Stomach smooth muscle (tissue), 2 donors: ENCODE data around the gene RCOR1.

Experiments
- H3K27ac ChIP-seq: one replicate; pipeline ENCODE4 v1.7.0; 2013; ENCODE audit warnings: mild to moderate bottlenecking, low read length, inconsistent platforms
- H3K27me3 ChIP-seq, 2 donors: one replicate each; pipeline ENCODE4 v1.7.0; 2013; ENCODE audit warnings: low read length in 2 of 2; ENCODE audit not compliant: insufficient read depth in 2 of 2, control insufficient read depth in 1 of 2
- H3K36me3 ChIP-seq, 2 donors: one replicate each; pipeline ENCODE4 v1.7.0; 2013; ENCODE audit warnings: low read length in 2 of 2; ENCODE audit not compliant: control insufficient read depth in 2 of 2, insufficient read depth in 2 of 2
- H3K4me1 ChIP-seq: one replicate; pipeline ENCODE4 v1.7.0; 2013; ENCODE audit warnings: low read length; ENCODE audit not compliant: control insufficient read depth, insufficient read depth
- H3K4me3 ChIP-seq, 2 donors: one replicate each; pipeline ENCODE4 v1.7.0; 2013; ENCODE audit warnings: low read length in 2 of 2
- H3K9ac ChIP-seq, 2 donors: one replicate each; pipeline ENCODE4 v1.7.0; 2013; ENCODE audit warnings: low read length in 2 of 2, mild to moderate bottlenecking in 1 of 2
- H3K9me3 ChIP-seq, 2 donors: one replicate each; pipeline ENCODE4 v1.7.0; 2013; ENCODE audit warnings: low read length in 2 of 2; ENCODE audit not compliant: control insufficient read depth in 2 of 2
- donor health status: healthy.
- donor health status: Pancreatic carcinoma.

Gene RCOR1

DNA sequence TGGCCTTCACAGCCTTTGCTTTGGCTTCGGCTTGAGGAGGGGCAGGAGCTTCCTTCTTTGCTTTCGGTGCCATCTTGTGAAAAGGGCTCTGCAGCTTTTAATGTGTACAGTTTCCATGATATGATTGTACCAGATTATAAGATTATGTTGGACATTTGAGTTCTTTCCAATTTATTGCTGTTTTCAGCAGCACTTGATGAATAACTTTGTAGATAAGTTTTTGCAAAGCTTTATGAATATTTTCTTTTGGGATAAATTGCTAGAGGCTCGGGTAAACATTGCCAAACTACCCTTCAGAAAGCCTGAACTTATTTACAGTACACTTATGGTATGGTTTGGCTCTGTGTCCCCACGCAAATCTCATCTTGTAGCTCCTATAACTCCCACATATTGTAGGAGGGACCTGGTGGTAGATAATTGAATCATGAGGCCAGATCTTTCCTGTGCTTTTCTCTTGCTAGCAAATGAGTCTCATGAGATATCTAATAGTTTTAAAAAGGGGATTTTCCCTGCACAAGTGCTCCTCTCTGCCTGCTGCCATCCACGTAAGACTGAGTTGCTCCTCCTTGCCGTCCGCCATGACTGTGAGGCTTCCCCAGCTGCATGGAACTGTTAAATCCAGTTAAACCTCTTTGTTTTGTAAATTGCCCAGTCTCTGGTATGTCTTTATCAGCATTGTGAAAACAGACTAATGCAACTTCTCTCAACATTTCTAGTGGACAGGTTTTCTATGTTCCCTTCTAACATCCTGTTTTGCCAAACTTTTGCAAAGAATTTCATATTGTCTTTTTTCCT lies 70.4 kb downstream of the RCOR1 start:
- no peaks in the 10 kb centered on the region for H3K4me1 ChIP-seq
- no peaks in the 10 kb centered on the region for H3K36me3 ChIP-seq
- no peaks in the 10 kb centered on the region for H3K27me3 ChIP-seq
- H3K4me3 ChIP-seq, result no peak overlapping the region
- no peak overlapping the region for H3K9ac ChIP-seq
- no peaks in the 10 kb centered on the region for H3K9me3 ChIP-seq
- no peak overlapping the region for H3K27ac ChIP-seq

DNA sequence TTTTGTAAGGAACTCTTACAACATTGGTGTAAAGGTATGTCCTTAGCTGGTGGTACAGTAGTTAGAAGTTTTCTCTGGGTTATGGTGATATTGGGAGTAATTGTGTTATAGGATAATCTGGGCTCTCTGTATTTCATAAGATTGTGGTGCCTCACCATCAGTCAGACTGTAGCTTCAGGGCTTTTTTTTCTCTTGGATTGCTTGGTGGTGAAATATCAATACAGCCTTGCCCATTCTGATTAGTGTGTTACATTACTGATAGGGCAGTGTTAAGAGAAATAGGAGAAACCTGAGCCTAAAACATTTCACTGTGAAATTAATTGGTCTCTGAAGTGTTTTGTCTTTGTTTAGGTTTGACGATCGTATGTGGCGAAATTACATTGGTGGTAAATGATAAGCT lies 71.0 kb downstream of the RCOR1 start:
- Histone ChIP-seq H3K9me3 (no peaks in the 10 kb centered on the region), H3K27me3 (no peaks in the 10 kb centered on the region), H3K4me3 (no peak overlapping the region), H3K4me1 (no peaks in the 10 kb centered on the region), H3K36me3 (no peaks in the 10 kb centered on the region), H3K9ac (no peak overlapping the region), H3K27ac (no peak overlapping the region)

DNA sequence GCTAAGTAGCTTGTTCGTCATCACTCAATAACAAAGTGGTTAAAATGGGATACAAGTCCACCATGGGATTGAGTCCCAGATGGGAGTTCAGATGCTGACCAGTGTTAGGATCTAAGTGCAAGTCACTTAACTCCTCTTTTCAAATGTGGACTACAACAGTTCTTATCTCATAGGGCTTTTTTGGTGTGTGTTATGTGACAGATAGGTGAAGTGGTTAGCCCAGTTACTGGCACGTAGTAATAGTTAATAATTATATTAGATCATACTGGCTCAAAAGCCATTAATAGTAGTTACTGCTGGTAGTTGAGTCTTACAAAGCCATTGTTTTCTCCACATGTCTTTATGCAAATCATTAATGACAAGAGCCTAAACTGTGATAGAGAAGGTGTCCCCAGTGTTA lies 73.2 kb downstream of the RCOR1 start:
- Histone ChIP-seq H3K27me3 (no peaks in the 10 kb centered on the region), H3K9me3 (no peaks in the 10 kb centered on the region), H3K27ac (no peak overlapping the region), H3K36me3 (no peaks in the 10 kb centered on the region), H3K4me1 (no peaks in the 10 kb centered on the region), H3K9ac (no peak overlapping the region), H3K4me3 (no peak overlapping the region)

DNA sequence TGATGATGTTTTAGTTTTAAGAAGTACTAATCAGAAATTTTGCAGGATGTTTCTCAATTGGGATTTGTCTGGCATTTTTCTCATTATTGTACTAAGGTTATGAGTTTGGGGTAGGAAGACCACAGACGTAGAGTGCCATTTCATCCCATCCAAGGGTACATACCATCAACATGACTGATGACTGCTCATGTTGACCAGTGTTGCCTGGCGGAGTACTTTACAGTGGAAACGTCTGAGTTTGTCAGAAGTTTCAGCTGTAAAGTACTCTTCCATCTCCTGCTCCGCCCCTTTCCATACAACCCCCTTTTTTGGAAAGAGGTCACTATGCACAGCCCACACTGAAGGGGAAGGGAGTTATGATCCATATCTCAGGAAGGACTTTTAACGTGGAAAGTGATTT lies 74.2 kb downstream of the RCOR1 start:
- Histone ChIP-seq H3K36me3 (no peaks in the 10 kb centered on the region), H3K4me1 (no peaks in the 10 kb centered on the region), H3K9me3 (no peaks in the 10 kb centered on the region), H3K27me3 (no peaks in the 10 kb centered on the region), H3K9ac (no peak overlapping the region), H3K27ac (no peak overlapping the region), H3K4me3 (no peak overlapping the region)

DNA sequence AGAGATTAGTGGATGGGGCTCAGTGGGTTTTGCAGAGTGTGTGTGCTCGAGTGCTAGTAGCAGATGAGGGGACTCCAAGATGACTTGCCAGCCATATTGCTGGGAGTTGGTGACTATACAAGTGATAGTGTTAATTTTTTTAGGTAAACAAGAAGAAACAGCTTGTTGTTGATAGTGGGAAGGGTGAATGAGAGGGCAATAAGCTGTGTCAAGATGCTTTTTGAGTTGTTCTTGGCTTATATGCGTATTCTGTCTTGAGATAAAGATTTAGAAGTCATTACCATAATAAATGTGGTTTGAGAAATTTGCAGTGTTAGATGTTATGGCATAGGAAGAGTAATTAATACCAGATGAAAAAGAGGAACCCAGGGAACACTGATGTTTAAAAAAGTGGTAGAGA lies 75.3 kb downstream of the RCOR1 start:
- no peaks in the 10 kb centered on the region for H3K36me3 ChIP-seq
- H3K27ac ChIP-seq, result no peak overlapping the region
- no peaks in the 10 kb centered on the region for H3K27me3 ChIP-seq
- H3K4me1 ChIP-seq, result no peaks in the 10 kb centered on the region
- no peak overlapping the region for H3K9ac ChIP-seq
- H3K9me3 ChIP-seq, result no peaks in the 10 kb centered on the region
- H3K4me3 ChIP-seq, result no peak overlapping the region

DNA sequence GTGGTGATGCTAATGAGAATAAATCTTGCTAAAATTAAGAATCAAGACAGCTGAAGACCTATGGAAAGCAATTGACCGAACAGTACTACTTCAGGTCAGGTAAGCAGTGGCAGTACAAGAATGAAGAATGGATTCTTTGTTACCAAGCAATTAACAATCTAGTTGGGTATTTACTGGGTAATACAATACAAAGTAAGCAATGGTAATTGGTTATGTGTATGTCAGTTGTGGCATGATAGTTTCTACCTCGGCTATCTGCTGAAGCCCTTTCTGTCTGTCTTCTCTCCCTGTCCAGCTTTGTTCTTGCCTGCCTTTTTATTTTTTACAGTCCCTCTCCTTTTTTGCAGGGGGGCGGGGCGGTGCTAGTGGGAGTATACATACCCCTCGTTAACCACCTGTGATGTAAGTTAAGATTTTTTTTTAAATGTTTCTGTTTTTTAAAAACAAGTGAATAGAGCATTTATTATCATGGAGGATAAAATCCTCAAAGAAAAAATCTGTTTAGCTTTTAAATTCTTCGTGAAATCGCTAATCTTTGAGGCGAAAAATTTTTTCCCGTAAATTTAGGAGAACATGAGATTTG lies 75.9 kb downstream of the RCOR1 start:
- Histone ChIP-seq H3K9me3 (no peaks in the 10 kb centered on the region), H3K4me1 (no peaks in the 10 kb centered on the region), H3K27ac (no peak overlapping the region), H3K27me3 (no peaks in the 10 kb centered on the region), H3K9ac (no peak overlapping the region), H3K4me3 (no peak overlapping the region), H3K36me3 (no peaks in the 10 kb centered on the region)

DNA sequence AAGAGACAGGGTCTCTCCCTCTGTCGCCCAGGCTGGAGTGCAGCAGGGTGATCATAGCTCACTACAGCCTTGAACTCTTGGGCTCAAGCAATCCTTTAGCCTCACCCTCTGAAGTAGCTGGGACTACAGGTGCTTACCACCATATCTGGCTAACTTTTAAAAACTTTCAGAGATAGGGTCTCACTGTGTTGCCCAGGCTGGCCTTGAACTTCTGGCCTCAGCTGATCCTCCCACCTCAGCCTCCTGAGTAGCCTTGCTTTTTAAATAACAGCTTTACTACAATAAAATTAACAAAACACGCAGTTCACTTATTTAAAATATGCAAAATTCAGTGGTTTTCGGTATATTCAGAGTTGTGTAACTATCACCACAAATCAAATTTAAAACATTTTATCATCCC lies 79.0 kb downstream of the RCOR1 start:
- H3K9ac ChIP-seq, result no peak overlapping the region
- H3K9me3 ChIP-seq, result no peaks in the 10 kb centered on the region
- H3K4me3 ChIP-seq, result no peak overlapping the region
- H3K27ac ChIP-seq, result no peak overlapping the region
- no peaks in the 10 kb centered on the region for H3K27me3 ChIP-seq
- no peaks in the 10 kb centered on the region for H3K36me3 ChIP-seq
- H3K4me1 ChIP-seq, result no peaks in the 10 kb centered on the region

DNA sequence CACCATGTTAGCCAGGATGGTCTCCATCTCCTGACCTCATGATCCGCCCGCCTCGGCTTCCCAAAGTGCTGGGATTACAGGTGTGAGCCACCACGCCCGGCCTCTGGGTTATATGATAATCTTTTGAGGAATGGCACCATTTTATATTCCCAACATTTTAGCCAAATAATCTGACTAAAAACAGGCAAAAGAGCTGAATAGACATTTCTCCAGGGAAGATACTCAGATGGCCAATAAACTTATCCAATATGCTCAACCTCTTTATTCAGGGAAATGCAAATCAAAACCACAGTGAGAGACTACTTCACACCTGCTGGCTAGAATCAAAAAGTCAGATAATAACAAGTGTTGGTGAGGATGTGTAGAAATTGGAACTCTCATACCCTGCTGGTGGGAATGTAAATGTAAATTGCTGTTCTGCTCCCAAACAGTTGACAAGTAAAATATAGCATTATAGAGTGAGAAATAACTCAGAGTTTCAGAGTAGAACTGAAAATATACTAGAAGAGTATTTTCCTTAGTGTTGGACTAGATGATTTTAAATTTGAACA lies 80.0 kb downstream of the RCOR1 start:
- H3K36me3 ChIP-seq, result no peaks in the 10 kb centered on the region
- no peak overlapping the region for H3K27ac ChIP-seq
- no peak overlapping the region for H3K4me3 ChIP-seq
- H3K9me3 ChIP-seq, result no peaks in the 10 kb centered on the region
- no peaks in the 10 kb centered on the region for H3K27me3 ChIP-seq
- no peaks in the 10 kb centered on the region for H3K4me1 ChIP-seq
- no peak overlapping the region for H3K9ac ChIP-seq

DNA sequence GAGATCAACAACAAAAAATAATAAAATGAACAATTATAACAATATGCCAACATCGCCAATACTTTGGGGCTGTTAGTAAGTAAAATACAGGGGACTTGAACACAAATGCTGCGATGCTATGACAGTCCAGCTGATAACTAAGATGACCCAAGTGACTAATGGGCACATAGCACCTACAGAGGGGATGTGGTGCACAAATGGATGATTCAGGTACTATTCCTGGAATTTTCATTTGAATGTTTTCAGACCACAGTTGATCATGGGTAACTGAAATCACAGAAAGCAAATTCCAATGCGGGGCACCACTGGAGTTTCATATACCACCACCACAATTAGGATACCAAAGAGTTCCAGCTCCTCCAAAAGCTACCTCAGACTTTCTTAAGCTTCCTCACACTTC lies 82.9 kb downstream of the RCOR1 start:
- Histone ChIP-seq H3K9me3 (no peaks in the 10 kb centered on the region), H3K27ac (no peak overlapping the region), H3K9ac (no peak overlapping the region), H3K4me1 (no peaks in the 10 kb centered on the region), H3K4me3 (no peak overlapping the region), H3K36me3 (no peaks in the 10 kb centered on the region), H3K27me3 (no peaks in the 10 kb centered on the region)

DNA sequence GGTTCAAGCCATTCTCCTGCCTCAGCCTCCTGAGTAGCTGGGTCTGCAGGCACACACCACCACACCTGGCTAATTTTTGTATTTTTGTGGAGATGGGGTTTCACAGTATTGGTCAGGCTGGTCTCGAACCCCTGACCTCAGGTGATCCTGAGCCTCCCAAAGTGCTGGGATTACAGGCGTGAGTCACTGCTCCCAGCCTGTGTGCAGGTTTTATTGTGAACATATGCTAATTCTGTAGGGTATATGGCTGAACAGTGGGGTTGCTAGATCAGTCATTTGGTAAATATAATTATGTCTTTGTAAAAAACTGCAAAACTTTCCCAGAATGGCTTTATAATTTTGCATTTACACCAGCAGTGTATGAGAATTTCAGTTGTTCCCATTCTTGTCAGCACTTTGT lies 85.9 kb downstream of the RCOR1 start:
- Histone ChIP-seq H3K4me3 (no peak overlapping the region), H3K27me3 (no peaks in the 10 kb centered on the region), H3K27ac (no peak overlapping the region), H3K9ac (no peak overlapping the region), H3K9me3 (no peaks in the 10 kb centered on the region), H3K36me3 (no peaks in the 10 kb centered on the region), H3K4me1 (no peaks in the 10 kb centered on the region)
